Measurements from ENCODE around the gene ATP8B4. TPM values are rescaled to one million over a fixed set of nuclear protein-coding genes. Genes with fewer than 3 reads are reported as not detected.
A peak's percentile ranks its signal among the peaks of the same experiment; 100 is the strongest.

The ATP8B4 gene
- total RNA-seq, 4 donors from 2014 or later: 11.8 to 18.2 (median 13.4) TPM

DNA sequence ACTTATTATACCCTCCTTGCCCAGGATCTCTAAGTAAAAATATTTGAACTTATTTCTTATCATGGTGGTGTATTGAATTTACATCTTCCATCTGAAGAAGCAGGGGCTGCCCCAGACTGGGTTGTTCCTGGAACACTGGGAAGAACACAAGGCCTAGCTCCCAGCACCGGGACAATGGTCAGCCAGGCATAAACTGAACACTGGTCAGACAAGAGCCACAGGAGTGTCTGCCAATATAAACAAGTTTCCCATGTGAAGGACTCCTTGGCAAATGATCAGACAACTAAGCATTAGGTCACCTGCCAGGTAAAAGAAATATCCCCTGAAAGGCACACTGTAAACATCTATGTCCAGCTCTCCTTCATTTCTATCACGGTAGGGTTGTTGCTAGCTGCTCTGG lies 172.4 kb downstream of the ATP8B4 start:
- H3K4me3 ChIP-seq: no peak overlapping the region

DNA sequence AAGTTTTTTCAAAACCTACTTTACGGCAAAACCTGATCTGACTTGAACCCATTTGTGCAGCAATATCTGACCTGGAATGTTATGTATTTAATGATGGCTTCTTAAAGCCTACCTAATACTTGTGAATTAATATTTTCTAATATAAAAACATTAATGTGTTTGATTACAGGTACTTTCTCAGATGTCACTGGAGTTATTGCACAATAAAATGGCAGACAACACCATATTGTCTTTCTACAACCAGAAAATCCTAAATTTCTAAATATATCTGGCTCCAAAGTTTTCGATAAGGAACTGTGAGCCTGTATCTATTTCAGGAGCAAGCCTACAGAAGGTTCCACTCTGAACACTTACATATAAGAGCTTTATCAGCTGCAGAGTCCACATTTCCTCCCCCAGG lies 184.5 kb downstream of the ATP8B4 start:
- DNase-seq (ENCODE audit: low spot score in 2 of 2): no peak
- WGBS, 2 donors: 84 to 88% methylated on average over 2 of the region's 2 CpGs
- Histone ChIP-seq H3K27me3 (no peaks in the 10 kb centered on the region), H3K27ac (no peak overlapping the region), H3K36me3 (no peaks in the 10 kb centered on the region), H3K9me3 (no peaks in the 10 kb centered on the region), H3K4me3 (no peak overlapping the region), H3K4me1 (no peaks in the 10 kb centered on the region)
- no peak for TF ChIP-seq EP300 (IDR thresholded peaks at IDR 0.05)

More for the DNA sequence above, 172.4 kb downstream of the ATP8B4 start:
- 86% methylated on average over 2 of the region's 2 CpGs for WGBS, 2 donors
- Histone ChIP-seq H3K36me3 (no peaks in the 10 kb centered on the region), H3K9me3 (peaks cover 0 to 60% (median 4%) of the 10 kb centered on the region in 4 donors), H3K27ac (no peak overlapping the region), H3K4me1 (no peaks in the 10 kb centered on the region), H3K27me3 (no peaks in the 10 kb centered on the region)
- no peak for DNase-seq (ENCODE audit: low spot score in 2 of 2)
- no peak for TF ChIP-seq POLR2A (IDR thresholded peaks at IDR 0.05)
- TF ChIP-seq, protein P1, sequence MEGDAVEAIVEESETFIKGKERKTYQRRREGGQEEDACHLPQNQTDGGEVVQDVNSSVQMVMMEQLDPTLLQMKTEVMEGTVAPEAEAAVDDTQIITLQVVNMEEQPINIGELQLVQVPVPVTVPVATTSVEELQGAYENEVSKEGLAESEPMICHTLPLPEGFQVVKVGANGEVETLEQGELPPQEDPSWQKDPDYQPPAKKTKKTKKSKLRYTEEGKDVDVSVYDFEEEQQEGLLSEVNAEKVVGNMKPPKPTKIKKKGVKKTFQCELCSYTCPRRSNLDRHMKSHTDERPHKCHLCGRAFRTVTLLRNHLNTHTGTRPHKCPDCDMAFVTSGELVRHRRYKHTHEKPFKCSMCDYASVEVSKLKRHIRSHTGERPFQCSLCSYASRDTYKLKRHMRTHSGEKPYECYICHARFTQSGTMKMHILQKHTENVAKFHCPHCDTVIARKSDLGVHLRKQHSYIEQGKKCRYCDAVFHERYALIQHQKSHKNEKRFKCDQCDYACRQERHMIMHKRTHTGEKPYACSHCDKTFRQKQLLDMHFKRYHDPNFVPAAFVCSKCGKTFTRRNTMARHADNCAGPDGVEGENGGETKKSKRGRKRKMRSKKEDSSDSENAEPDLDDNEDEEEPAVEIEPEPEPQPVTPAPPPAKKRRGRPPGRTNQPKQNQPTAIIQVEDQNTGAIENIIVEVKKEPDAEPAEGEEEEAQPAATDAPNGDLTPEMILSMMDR (IDR thresholded peaks at IDR 0.05): no peak
- TF ChIP-seq EP300 (IDR thresholded peaks at IDR 0.05): no peak

DNA sequence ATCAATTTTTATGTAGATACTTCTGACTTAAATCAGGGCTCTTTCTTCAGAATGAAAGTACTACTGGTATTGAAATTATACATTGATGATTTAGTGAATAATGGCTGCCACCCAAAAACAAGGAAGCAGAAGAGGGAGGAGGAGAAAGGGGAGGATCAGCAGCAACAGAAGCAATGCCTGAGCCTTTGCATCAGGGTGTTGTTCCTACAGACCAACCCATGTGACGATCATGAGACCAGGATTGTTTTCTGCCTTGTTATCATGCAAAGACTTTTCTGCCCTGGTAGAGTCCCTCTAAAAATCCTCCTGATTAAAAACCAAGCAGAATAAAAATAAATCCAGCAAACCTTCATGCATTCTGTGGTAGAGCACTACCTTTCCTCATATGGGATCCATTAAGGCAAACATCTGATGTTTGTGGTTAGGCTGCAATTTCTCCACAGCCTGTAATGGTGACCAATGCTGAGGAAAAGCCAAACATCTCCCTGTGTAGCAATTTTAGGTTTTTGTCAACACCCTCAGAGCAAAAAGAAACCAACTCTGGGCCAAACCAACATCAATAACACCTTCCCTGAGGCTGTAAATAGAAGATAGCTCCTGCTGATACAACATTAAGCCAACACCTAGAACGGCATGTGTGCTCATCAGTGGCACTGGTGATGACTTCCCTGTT lies 191.7 kb downstream of the ATP8B4 start:
- Histone ChIP-seq H3K4me3 (no peak overlapping the region), H3K9me3 (no peaks in the 10 kb centered on the region), H3K4me1 (peaks cover 0 to 9% (median 0%) of the 10 kb centered on the region in 4 donors), H3K27me3 (no peaks in the 10 kb centered on the region), H3K27ac (peak overlapping the region in 2 of 4 donors; percentile 44 to 58), H3K36me3 (no peaks in the 10 kb centered on the region)
- DNase-seq (ENCODE audit: low spot score in 2 of 2): no peak
- WGBS, 2 donors: 74 to 76% methylated on average over 2 of the region's 2 CpGs
- TF ChIP-seq, protein P1 (IDR thresholded peaks at IDR 0.05): no peak
- TF ChIP-seq EP300 (IDR thresholded peaks at IDR 0.05): peak in 1 of 2 donors; percentile 75
- TF ChIP-seq POLR2A (IDR thresholded peaks at IDR 0.05): no peak

DNA sequence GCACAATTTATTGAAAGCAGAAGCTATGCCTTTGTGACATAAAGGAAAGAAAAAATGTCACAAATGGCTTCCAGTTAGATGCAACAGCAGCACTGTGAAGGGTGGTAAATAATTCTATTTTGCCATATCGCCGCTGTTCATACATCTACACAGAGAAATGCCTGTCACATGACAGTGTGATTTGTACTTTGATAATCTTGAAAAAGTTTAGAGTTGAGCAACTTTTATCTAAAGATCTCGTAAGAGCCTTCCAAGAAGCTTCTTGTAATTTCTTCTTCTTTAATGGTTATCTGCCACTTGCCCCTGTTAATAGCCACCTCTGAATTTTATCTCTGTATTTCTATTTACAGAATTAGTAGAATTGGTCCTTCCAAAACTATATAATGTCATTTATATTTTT lies 192.3 kb downstream of the ATP8B4 start:
- peak overlapping the region in 1 of 4 donors; percentile 44 for H3K27ac ChIP-seq
- no peaks in the 10 kb centered on the region for H3K9me3 ChIP-seq
- no peaks in the 10 kb centered on the region for H3K27me3 ChIP-seq
- H3K4me1 ChIP-seq: peaks cover 0 to 9% (median 0%) of the 10 kb centered on the region in 4 donors
- H3K36me3 ChIP-seq: no peaks in the 10 kb centered on the region
- no peak overlapping the region for H3K4me3 ChIP-seq
- WGBS, 2 donors: 93 to 95% methylated on average over 3 of the region's 3 CpGs
- TF ChIP-seq, protein P1 (IDR thresholded peaks at IDR 0.05): no peak
- TF ChIP-seq POLR2A (IDR thresholded peaks at IDR 0.05) (no peak), EP300 (IDR thresholded peaks at IDR 0.05) (no peak)
- no peak for DNase-seq (ENCODE audit: low spot score in 2 of 2)

DNA sequence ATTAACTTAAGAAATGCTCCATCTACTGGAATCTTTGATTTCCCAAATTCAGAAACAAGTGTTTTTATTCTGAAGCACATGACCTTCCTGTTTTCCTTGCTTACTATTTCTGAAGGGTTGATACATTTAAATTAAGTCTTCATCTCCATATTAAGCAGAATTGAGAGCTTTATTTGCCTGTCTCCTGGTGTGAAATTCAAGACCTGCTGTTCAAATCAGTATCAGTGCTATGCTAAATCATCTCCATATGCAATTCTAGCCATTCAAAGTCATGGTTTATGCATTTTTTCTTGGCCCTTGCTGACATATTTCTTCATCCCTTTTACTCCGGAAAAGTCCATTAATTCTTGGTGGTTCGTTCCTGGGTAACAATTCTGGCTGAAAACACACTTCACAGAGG lies 195.4 kb downstream of the ATP8B4 start:
- no peak for DNase-seq (ENCODE audit: low spot score in 2 of 2)
- WGBS, 2 donors: 89 to 92% methylated on average over 2 of the region's 2 CpGs
- TF ChIP-seq, protein P1 (IDR thresholded peaks at IDR 0.05): no peak
- Histone ChIP-seq H3K4me1 (peaks cover 0 to 9% (median 0%) of the 10 kb centered on the region in 4 donors), H3K9me3 (no peaks in the 10 kb centered on the region), H3K4me3 (no peak overlapping the region), H3K27ac (no peak overlapping the region), H3K27me3 (no peaks in the 10 kb centered on the region), H3K36me3 (no peaks in the 10 kb centered on the region)

Measured in tibial nerve (tissue), 4 donors.